Neuronal stem cell (in vitro differentiated cells): ENCODE measurements around the gene MRPL46.
"Not testable (repeated sequence)": the region's sequence is repeated elsewhere in the genome, so short reads cannot be mapped to it uniquely, and the experiment has no call there.

Experiments used
- DNase-seq: peaks from one replicate; pipeline ENCODE4 v3.0.0-alpha.2; 2013; ENCODE audit warnings: low spot score
- H2AFZ ChIP-seq: one replicate; pipeline ENCODE4 v1.6.1; 2013; ENCODE audit warnings: mild to moderate bottlenecking, low read length, inconsistent platforms
- H2AK5ac ChIP-seq: 2 replicates; pipeline ENCODE4 v1.6.1; 2013; ENCODE audit warnings: low read depth, mild to moderate bottlenecking, inconsistent platforms, low read length, moderate library complexity, mixed read lengths
- H2BK120ac ChIP-seq: 2 replicates; pipeline ENCODE4 v1.6.1; 2013; ENCODE audit warnings: low read depth, mild to moderate bottlenecking, inconsistent platforms, low read length, moderate library complexity, mixed read lengths
- H2BK12ac ChIP-seq: one replicate; pipeline ENCODE4 v1.6.1; 2013; ENCODE audit warnings: low read length, inconsistent platforms
- H2BK15ac ChIP-seq: 2 replicates; pipeline ENCODE4 v1.6.1; 2013; ENCODE audit warnings: mild to moderate bottlenecking, low read length, inconsistent platforms, mixed read lengths
- H2BK5ac ChIP-seq: one replicate; pipeline ENCODE4 v1.6.1; 2013; ENCODE audit warnings: inconsistent platforms, mild to moderate bottlenecking, low read length, moderate library complexity
- H3K14ac ChIP-seq: one replicate; pipeline ENCODE4 v1.6.1; 2013; ENCODE audit warnings: low read length, inconsistent platforms
- H3K18ac ChIP-seq: 2 replicates; pipeline ENCODE4 v1.6.1; 2013; ENCODE audit warnings: low read length, inconsistent platforms
- H3K23ac ChIP-seq: 2 replicates; pipeline ENCODE4 v1.6.1; 2013; ENCODE audit warnings: low read depth, mild to moderate bottlenecking, mixed read lengths, low read length, inconsistent platforms; ENCODE audit not compliant: poor library complexity
- H3K27ac ChIP-seq: replicated peaks from 3 replicates; pipeline ENCODE4 v1.5.1; 2013; ENCODE audit warnings: low read length, inconsistent platforms
- H3K27me3 ChIP-seq, 3 experiments: 2 replicates each; pipeline ENCODE4 v1.6.1; 2013; ENCODE audit warnings: low read length in 3 of 3, mild to moderate bottlenecking in 2 of 3, inconsistent platforms in 1 of 3, low read depth in 1 of 3, mixed read lengths in 1 of 3, moderate library complexity in 1 of 3; ENCODE audit not compliant: control insufficient read depth in 3 of 3, insufficient read depth in 3 of 3
- H3K36me3 ChIP-seq, 2 donors: replicated peaks in 1 of 2; 2 replicates each; pipeline ENCODE4 v1.6.1; 2013; ENCODE audit warnings: low read length in 2 of 2; ENCODE audit not compliant: control insufficient read depth in 2 of 2, insufficient read depth in 2 of 2
- H3K4ac ChIP-seq: 2 replicates; pipeline ENCODE4 v1.6.1; 2013; ENCODE audit warnings: inconsistent platforms, mild to moderate bottlenecking, low read length, moderate library complexity
- H3K4me1 ChIP-seq, 2 donors: 1 replicate in 1 of 2; 2 replicates in 1 of 2; pipeline ENCODE4 v1.6.1; 2013; ENCODE audit warnings: low read length in 2 of 2, low read depth in 1 of 2; ENCODE audit not compliant: control insufficient read depth in 2 of 2, insufficient read depth in 1 of 2
- H3K4me2 ChIP-seq: one replicate; pipeline ENCODE4 v1.6.1; 2013; ENCODE audit warnings: mild to moderate bottlenecking, low read length, inconsistent platforms; ENCODE audit not compliant: insufficient read depth, poor library complexity, severe bottlenecking
- H3K4me3 ChIP-seq, 2 donors: 2 replicates each; pipeline ENCODE4 v1.5.1; 2013; ENCODE audit warnings: low read length in 2 of 2, mild to moderate bottlenecking in 2 of 2, inconsistent platforms in 1 of 2, moderate library complexity in 1 of 2
- H3K79me1 ChIP-seq: one replicate; pipeline ENCODE4 v1.6.1; 2013; ENCODE audit warnings: low read depth, mild to moderate bottlenecking, inconsistent platforms, low read length, moderate library complexity
- H3K9ac ChIP-seq: one replicate; pipeline ENCODE4 v1.6.1; 2013; ENCODE audit warnings: mild to moderate bottlenecking, low read depth, low read length, inconsistent platforms; ENCODE audit not compliant: poor library complexity
- H3K9me3 ChIP-seq, 2 donors: replicated peaks in 1 of 2; 2 replicates each; pipeline versions ENCODE3 to v1.6.1; 2013; ENCODE audit warnings: low read length in 2 of 2, mild to moderate bottlenecking in 2 of 2, inconsistent platforms in 1 of 2, low read depth in 1 of 2, mixed read lengths in 1 of 2, moderate library complexity in 1 of 2; ENCODE audit not compliant: control insufficient read depth in 2 of 2, insufficient read depth in 1 of 2
- H4K8ac ChIP-seq: one replicate; pipeline ENCODE4 v1.6.1; 2013; ENCODE audit warnings: low read depth, mild to moderate bottlenecking, inconsistent platforms, low read length, moderate library complexity
- H4K91ac ChIP-seq: one replicate; pipeline ENCODE4 v1.6.1; 2013; ENCODE audit warnings: low read length, low read depth, mild to moderate bottlenecking, inconsistent platforms; ENCODE audit not compliant: poor library complexity
- WGBS, 2 donors: extraction: QIAGEN DNeasy Blood & Tissue Kit; methylation state at CpG; one replicate each; pipeline ENCODE4 v1.1.7; 2013; ENCODE audit warnings: missing lambda C conversion rate in 2 of 2, mixed read lengths in 1 of 2; ENCODE audit not compliant: insufficient read length in 2 of 2, insufficient replicate concordance in 1 of 2; ENCODE audit errors: extremely low coverage in 2 of 2; 5-methylcytosine and 5-hydroxymethylcytosine counted together

The MRPL46 gene

GRCh38 chr15:88438181-88438580 is 29.0 kb downstream of the MRPL46 start:
- H3K4me2 ChIP-seq, result no peak overlapping the region
- peaks cover 0 to 4% of the 10 kb centered on the region in 2 donors for H3K4me1 ChIP-seq
- no peak overlapping the region for H3K9ac ChIP-seq
- no peak overlapping the region for H4K91ac ChIP-seq
- H2BK15ac ChIP-seq, result no peak overlapping the region
- H3K4ac ChIP-seq, result no peak overlapping the region
- H3K79me1 ChIP-seq, result no peaks in the 10 kb centered on the region
- H2AFZ ChIP-seq, result no peak overlapping the region
- no peaks in the 10 kb centered on the region for H3K27me3 ChIP-seq
- WGBS, 2 donors, result no CpG with 5 or more reads among the region's 5 CpGs
- H2BK12ac ChIP-seq, result no peak overlapping the region
- DNase-seq, result no peak
- H2BK5ac ChIP-seq, result no peak overlapping the region
- H2BK120ac ChIP-seq, result no peak overlapping the region
- no peak overlapping the region for H3K4me3 ChIP-seq
- no peaks in the 10 kb centered on the region for H3K9me3 ChIP-seq
- H3K27ac ChIP-seq, result no peak overlapping the region
- no peak overlapping the region for H2AK5ac ChIP-seq
- H3K18ac ChIP-seq, result no peak overlapping the region
- H3K14ac ChIP-seq, result no peak overlapping the region
- H3K36me3 ChIP-seq, result no peaks in the 10 kb centered on the region
- H3K23ac ChIP-seq, result no peak overlapping the region
- no peak overlapping the region for H4K8ac ChIP-seq

GRCh38 chr15:88434106-88434505 is 33.1 kb downstream of the MRPL46 start:
- H3K9ac ChIP-seq, H3K27me3 ChIP-seq, H3K9me3 ChIP-seq, DNase-seq, H2BK5ac ChIP-seq, H3K4ac ChIP-seq, H3K14ac ChIP-seq, H3K79me1 ChIP-seq, H2BK15ac ChIP-seq, H3K36me3 ChIP-seq, H4K8ac ChIP-seq, H4K91ac ChIP-seq, H2BK12ac ChIP-seq, H3K4me3 ChIP-seq, H3K27ac ChIP-seq, H2BK120ac ChIP-seq, H3K18ac ChIP-seq, H3K4me2 ChIP-seq, H2AK5ac ChIP-seq, H3K4me1 ChIP-seq, H3K23ac ChIP-seq, H2AFZ ChIP-seq: not testable (repeated sequence)
- no CpG with 5 or more reads among the region's 5 CpGs for WGBS, 2 donors

GRCh38 chr15:88433046-88433685 is 34.0 kb downstream of the MRPL46 start:
- Histone ChIP-seq H2BK120ac (no peak overlapping the region), H3K4me1 (peaks cover 0 to 10% of the 10 kb centered on the region in 2 donors), H2AFZ (no peak overlapping the region), H3K23ac (no peak overlapping the region), H2BK5ac (no peak overlapping the region), H3K9me3 (no peaks in the 10 kb centered on the region), H3K4ac (no peak overlapping the region), H3K18ac (no peak overlapping the region), H3K27me3 (peaks cover 0 to 17% (median 0%) of the 10 kb centered on the region in 3 experiments), H3K9ac (no peak overlapping the region), H3K4me3 (no peak overlapping the region), H3K14ac (no peak overlapping the region), H2BK12ac (no peak overlapping the region), H3K4me2 (no peak overlapping the region), H4K8ac (no peak overlapping the region), H3K79me1 (no peaks in the 10 kb centered on the region), H2BK15ac (no peak overlapping the region), H3K36me3 (no peaks in the 10 kb centered on the region), H4K91ac (no peak overlapping the region), H3K27ac (no peak overlapping the region), H2AK5ac (no peak overlapping the region)
- no CpG with 5 or more reads among the region's 7 CpGs for WGBS, 2 donors
- DNase-seq, result no peak

DNA sequence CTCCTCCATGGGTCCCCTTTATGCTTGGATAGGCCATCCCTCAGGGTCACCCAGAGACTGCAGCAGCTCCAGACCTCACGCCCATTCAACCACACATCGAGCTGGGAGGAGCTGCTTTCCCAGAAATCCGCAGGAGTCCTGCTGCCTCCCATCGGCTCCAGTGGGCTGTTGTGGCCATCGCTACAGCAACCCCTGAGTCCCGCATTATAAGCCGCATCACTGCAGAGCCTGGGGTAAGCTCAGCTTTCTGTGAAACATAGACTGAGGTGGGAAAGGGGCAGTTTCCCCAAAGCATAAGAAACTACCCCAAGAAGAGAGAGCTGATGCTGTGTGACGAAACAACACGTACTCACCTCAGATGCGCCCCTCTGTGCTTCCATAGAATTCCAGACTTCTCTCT is 35.7 kb downstream of the MRPL46 start:
- no peak overlapping the region for H3K23ac ChIP-seq
- no peak overlapping the region for H2BK15ac ChIP-seq
- no peak overlapping the region for H2AFZ ChIP-seq
- no peak overlapping the region for H3K27ac ChIP-seq
- no peak overlapping the region for H2BK12ac ChIP-seq
- no peak for DNase-seq
- no peaks in the 10 kb centered on the region for H3K36me3 ChIP-seq
- no CpG with 5 or more reads among the region's 10 CpGs for WGBS, 2 donors
- H3K4me3 ChIP-seq, result no peak overlapping the region
- H4K8ac ChIP-seq, result no peak overlapping the region
- H3K18ac ChIP-seq, result peak overlapping the region; percentile 29
- H3K27me3 ChIP-seq, result peaks cover 0 to 34% (median 0%) of the 10 kb centered on the region in 3 experiments
- no peak overlapping the region for H3K4me2 ChIP-seq
- H3K79me1 ChIP-seq, result no peaks in the 10 kb centered on the region
- H2AK5ac ChIP-seq, result no peak overlapping the region
- H3K9ac ChIP-seq, result no peak overlapping the region
- no peak overlapping the region for H3K14ac ChIP-seq
- no peak overlapping the region for H2BK120ac ChIP-seq
- H4K91ac ChIP-seq, result no peak overlapping the region
- no peak overlapping the region for H3K4ac ChIP-seq
- no peak overlapping the region for H2BK5ac ChIP-seq
- no peaks in the 10 kb centered on the region for H3K9me3 ChIP-seq
- H3K4me1 ChIP-seq, result peaks cover 0 to 10% of the 10 kb centered on the region in 2 donors
